Activated CD8-positive, alpha-beta memory T cell treated with anti-CD3 and anti-CD28 coated beads, Interleukin-2, amount 50 U/mL, for 48 hours (primary cell): Measurements from ENCODE around the gene ZNF683.
"Not testable (repeated sequence)": the region's sequence is repeated elsewhere in the genome, so short reads cannot be mapped to it uniquely, and the experiment has no call there.

Source experiments
- DNase-seq: peaks from one replicate; pipeline ENCODE4 v3.0.0-alpha.2; 2020

The ZNF683 gene

DNA sequence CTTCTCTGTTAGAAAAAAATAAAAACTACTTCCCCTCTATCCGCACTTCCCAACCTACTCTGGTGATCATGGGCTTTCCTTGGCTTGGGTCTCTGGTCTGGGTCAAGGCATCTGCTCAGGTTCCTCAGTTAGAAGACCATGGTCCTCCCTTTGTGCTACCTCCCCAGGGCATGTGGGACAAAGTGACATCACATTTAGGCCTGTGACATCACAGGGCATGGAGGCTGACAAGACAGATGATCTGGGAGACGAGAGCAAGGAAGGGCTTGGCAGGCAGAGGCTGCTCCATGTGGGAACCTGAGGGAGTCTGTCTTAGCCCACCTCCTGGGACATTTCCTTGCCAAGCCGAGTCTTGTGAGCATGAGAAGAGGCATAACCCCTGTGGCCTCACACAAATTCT is at the start of gene ZNF683:
Gene ZNF683, minus strand, starts transcription at position 140 of the 400 bp plus-strand sequence. CDS start 4,179 bp downstream, outside the sequence.
- DNase-seq, result not testable (repeated sequence)

DNA sequence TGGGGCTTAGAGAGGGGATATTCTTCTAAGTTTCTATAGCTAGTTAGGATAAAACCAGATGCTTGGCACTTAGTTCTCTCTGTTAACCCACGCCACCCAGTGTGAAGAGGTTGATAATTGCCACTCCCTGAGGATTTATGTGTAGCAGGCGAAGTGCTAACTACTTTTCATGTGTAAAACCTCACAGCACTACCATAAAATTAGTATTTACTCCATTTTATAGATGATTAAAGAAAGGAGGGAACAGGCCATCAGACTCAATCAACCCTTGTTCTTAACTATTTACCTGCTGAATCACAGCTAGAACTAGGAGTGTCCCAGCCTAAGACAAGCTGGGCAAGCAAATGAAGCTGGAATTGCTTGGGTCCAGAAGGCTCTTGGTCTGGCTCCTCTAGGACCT is 46.9 kb upstream of the ZNF683 start:
- DNase-seq, result no peak

DNA sequence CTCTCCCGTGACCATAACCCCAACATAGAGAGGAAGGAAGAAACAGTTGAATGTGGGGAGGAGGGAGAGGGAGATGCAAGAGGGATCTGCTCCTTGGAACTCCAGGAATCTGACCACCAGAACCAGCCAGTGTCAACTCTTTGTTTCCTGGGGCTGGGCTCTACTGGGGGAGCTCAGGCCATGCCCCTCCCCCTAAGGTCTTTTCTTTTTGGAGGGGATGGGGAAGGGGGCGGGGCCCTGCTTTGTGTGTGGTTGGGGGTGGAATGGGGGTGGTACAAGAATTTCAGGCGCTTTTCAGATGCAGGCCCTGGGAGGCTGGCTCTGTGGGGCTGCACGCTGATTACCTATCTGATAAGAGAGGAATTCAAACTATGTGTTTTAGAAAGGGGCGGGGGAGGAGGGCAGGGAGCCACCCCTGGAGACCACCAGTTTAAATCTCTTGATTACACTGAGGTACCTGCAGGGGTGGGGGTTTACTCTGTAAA is 46.4 kb upstream of the ZNF683 start:
- DNase-seq, result no peak

DNA sequence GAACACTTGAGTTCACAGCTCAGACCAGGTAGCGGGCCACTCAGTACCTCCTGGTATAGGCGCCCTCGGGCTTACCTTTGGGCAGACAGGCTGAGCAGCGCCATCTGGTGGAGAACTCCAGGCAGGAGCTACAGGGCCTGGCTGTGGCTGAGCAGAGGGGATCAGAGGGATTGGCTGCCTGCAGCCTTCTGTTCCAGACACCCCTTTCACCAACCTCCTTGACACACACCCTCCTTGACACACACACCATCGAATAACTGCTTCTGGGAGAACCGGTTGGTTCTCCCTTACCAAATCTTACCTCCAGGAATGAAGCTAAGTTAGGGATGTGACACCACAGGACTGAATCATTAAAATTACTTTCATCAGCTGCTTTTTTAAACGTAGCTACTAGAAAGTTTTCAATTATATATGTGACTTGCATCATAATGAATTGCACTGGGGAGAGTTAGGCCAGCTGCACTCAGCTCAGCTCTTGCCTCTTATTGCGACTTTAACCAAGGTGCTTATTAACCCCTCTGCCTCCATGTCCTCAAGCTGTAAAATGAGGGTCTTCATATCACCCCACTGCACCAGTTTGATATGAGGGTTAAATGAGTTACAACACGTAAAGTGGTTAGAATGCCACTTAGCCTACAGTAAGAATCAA is 44.7 kb upstream of the ZNF683 start:
- DNase-seq, result peak; percentile 95

DNA sequence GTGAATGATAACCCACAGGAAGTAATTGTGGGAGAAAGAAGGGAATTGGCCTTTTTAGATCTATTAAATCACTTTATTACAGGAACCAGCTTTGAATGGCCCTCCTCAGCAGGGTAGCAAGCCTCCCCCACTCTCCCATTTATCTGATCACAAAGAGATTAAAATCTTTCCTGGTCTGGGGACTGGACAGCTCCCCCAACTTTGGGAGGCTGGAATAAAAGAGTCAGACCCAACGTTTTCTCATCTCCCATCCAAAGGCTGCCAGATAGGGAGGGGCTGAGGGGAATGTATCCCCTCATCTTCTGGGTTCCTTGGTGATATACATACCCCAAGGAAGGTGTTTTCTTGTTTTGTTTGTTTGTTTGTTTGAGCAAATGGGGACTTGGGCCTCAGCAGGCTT is 40.5 kb upstream of the ZNF683 start:
- no peak for DNase-seq

- no peak for DNase-seq
Observed at GRCh38 chr1:26412180-26412840, 39.8 kb upstream of the ZNF683 start.

GRCh38 chr1:26411624-26412074 is 39.1 kb upstream of the ZNF683 start:
- DNase-seq, result no peak

GRCh38 chr1:26410706-26411623 is 38.4 kb upstream of the ZNF683 start, which contains the start of gene LIN28A:
TSS of gene LIN28A (plus strand) at chr1:26410817. CDS start at chr1:26410892, 75 bp downstream.
- DNase-seq, result no peak

- DNase-seq, result no peak
Observed at GRCh38 chr1:26409191-26409807, 36.7 kb upstream of the ZNF683 start.

GRCh38 chr1:26408604-26409003 is 36.1 kb upstream of the ZNF683 start:
- DNase-seq, result peak; percentile 90

DNA sequence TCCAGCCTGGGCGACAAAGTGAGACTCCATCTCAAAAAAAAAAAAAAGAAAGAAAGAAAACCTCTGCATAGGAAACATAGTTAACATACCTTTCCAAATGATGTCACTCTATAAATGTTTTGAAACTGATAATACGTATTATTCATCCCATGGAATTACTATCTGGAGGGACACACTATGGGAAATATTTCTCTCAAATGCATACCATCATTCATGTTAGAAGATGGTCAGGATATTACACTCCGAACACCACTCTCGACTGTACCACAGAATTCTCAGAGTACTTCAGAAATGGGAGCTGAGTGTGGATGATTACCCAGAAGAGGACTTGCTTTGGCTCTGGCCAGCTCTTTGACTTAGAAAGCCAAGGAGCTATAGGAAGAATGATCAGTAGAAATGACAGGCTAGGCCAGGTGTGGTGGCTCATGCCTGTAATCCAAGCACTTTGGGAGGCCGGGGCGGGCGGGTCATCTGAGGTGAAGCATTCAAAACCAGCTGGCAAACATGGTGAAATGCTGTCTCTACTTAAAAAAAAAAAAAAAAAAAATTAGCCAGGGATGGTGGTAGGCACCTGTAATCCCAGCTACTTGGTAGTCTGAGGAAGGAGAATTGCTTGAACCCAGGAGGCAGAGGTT is 32.8 kb upstream of the ZNF683 start:
- no peak for DNase-seq

DNA sequence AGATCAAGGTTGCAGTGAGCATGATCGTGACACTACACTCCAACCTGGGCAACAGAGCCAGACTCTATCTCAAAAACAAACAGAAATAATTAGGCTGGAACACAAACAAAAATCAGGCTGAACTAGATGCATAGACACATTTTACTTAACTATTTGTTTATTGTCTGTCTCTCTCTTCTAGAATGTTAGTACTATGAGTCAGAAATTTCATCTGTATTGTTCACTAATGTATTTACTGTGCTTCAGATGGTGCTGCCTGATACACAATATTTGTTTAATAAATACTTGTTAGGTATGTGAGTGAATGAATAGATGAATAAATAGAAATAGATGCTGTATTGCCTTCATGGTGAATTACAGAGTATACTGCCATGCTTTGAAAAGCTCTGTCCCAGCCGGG is 32.1 kb upstream of the ZNF683 start:
- DNase-seq, result no peak

GRCh38 chr1:26403656-26404055 is 31.1 kb upstream of the ZNF683 start:
- no peak for DNase-seq

- no peak for DNase-seq
Observed at GRCh38 chr1:26401891-26402290, 29.3 kb upstream of the ZNF683 start.

DNA sequence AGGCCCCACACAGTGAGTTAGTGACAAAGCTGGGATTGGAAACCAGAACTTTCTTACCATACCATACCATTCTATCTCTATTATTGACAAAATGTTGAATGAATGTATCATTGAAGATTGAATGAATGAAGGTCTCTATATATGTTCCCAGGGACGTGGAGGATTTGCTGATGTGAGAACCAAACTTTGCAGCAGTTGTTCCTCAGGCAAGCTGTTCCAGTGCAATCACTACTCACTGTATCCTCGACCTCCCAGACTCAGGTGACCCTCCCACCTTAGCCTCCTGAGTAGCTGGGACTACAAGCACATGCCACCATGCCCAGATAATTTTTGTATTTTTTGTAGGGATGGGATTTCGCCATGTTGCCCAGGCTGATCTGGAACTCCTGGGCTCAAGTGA is 26.5 kb upstream of the ZNF683 start:
- no peak for DNase-seq

- DNase-seq, result no peak
Observed at GRCh38 chr1:26395754-26396153, 23.2 kb upstream of the ZNF683 start.

DNA sequence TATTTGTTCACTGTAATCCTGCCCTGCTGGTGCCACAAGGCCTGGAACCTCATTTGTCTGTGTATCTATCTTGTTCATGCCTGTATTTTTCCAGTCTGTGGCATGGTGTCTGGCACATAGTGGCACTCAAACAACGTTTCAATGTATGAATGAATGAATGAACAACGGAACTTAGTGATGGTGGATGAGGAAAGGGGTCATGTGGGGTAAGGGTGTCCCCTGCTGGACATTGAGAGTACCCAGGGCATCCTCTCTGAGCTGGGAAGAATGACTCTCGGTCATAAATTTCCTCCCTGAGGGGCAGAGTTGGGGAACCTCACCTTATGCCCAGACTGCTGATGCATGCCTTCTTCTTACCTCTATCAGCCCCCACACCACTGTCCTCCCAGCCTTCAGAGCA is 18.9 kb upstream of the ZNF683 start:
- DNase-seq, result no peak

- no peak for DNase-seq
Observed at GRCh38 chr1:26389604-26390247, 17.2 kb upstream of the ZNF683 start.

GRCh38 chr1:26388791-26389445 is 16.4 kb upstream of the ZNF683 start:
- no peak for DNase-seq

DNA sequence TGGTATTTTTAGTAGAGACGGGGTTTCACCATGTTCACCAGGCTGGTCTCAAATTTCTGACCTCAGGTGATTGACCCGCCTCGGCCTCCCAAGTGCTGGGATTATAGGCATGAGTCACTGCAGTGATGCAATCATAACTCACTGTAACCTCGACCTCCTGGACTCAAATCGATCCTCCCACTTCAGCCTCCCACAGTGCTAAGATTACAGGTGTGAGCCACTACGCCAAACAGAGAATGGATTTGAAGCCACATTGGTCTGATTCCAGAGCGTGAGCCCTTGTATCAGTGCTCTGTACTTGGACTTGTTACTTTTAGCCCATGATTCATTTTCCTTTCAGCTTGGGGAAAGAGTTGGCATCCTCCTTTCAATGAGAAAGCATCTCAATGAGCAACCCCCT is 14.9 kb upstream of the ZNF683 start:
- DNase-seq, result no peak

- DNase-seq, result not testable (repeated sequence)
Observed at GRCh38 chr1:26385063-26385462, 12.5 kb upstream of the ZNF683 start.
